GM21360 (cell line): ENCODE data around the gene BAIAP2L1.

ENCODE experiments used
- ATAC-seq: cut with Tn5 transposase; IDR thresholded peaks from one replicate; pipeline ENCODE4 v1.9.1; 2021; ENCODE audit warnings: mild to moderate bottlenecking, moderate library complexity; ENCODE audit not compliant: unreplicated experiment

BAIAP2L1 gene

DNA sequence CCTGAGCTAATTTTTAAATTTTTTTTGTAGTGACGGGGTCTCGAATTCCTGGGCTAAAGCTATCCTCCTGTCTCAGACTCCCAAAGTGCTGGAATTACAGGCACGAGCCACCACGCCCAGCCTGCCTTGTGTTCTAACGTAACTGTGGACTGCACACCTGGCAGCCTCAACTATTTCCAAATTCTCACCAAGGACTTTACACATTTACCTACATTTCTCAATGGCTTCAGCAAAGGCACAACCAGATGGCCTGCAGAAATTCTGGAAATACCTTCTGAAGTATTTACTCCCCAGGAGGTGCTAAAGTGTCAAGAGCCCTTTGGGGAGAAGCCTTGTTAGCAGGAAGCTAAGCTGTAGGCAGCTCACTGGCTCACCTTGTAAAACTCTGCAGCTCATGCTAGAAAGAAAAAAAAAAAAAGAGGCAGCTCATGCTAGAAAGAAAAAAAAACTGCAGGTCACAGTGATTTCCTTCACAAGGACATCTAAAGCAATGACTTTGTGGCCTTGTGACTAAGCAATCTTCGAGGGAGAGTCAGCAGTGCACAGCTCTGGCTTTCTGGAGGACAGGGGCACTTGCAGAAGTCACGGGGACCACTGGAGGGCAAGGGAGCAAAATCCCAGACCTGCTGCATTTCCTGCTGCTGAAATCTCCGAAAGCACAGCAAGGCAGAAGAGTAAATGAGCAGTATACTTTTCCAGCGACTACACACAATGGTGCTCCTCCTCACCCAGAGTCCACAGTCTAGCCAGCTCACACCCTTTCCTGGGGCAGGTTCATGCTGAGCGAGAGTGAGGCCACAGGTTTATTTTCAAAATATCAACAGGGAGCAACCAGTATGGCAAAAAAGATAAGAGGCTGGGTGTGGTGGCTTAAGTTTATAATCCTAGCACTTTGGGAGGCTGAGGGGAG lies 40.4 kb downstream of the BAIAP2L1 start:
- no peak for ATAC-seq

DNA sequence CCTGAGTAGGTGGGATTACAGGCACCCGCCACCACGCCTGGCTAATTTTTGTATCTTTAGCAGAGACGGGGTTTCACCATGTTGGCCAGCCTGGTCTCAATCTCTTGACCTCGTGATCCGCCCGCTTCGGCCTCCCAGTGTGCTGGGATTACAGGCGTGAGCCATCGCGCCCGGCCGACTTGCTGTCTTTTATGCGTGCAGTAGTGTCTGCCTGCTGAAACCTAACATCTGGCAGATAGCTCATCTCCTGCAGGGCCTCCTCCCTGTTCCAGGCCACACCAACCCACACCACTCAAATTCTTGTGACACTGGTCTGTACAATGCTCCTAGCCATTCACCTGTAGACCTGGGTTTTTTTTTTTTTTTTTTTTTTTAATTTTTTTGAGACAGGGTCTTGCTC lies 41.5 kb downstream of the BAIAP2L1 start:
- ATAC-seq = no peak

DNA sequence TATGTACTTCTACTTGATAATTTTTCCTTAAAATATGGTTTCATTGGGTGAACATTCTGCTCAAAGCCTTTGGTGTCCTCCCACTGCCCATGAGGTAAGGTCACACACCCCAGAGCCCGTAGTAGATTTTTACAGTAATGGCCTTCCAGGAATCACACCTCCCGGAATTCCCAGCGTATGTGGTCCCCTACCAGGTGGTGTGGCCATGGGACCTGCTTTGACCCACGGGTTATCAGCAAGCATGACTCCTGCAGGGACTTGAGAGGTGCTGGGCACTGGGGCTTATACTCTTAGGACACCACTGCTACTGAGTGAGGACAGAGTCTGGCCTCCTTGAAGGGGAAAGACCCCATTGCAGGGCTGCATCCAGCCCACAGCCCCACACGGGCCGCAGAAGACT lies 42.2 kb downstream of the BAIAP2L1 start:
- ATAC-seq = no peak

DNA sequence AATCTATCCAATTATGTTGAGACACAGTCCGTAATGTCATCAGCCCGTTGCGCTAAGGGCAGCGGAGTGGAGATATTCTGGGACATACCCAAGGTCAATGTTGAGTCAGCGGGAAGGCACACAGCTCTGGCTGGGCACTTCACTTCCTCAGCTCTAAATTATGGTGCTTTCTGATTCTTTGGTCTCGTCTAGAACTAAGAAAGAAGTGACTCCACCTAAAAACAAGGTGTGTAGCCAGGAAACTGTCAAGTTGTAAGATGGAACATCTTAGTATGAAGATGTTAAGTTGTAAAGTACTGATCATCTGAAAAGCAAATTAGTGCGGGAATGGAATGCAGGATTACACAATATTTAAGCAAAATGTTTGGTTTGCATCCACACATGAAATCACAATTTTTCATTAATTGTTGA lies 43.1 kb downstream of the BAIAP2L1 start:
- ATAC-seq = no peak

DNA sequence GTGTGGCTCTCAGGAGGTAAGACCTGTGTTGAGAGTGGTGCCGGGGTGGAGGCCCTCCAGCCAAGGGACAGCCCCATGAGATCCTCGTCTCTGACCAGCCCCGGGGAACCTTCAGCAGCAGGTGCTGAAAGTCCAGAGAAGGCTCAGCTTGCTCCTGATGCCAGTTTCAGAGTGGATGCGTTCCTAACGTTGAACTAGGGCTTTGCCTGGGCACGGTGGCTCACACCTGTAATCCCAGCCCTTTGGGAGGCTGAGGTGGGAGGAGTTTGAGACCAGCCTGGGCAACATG lies 45.7 kb downstream of the BAIAP2L1 start:
- no peak for ATAC-seq

DNA sequence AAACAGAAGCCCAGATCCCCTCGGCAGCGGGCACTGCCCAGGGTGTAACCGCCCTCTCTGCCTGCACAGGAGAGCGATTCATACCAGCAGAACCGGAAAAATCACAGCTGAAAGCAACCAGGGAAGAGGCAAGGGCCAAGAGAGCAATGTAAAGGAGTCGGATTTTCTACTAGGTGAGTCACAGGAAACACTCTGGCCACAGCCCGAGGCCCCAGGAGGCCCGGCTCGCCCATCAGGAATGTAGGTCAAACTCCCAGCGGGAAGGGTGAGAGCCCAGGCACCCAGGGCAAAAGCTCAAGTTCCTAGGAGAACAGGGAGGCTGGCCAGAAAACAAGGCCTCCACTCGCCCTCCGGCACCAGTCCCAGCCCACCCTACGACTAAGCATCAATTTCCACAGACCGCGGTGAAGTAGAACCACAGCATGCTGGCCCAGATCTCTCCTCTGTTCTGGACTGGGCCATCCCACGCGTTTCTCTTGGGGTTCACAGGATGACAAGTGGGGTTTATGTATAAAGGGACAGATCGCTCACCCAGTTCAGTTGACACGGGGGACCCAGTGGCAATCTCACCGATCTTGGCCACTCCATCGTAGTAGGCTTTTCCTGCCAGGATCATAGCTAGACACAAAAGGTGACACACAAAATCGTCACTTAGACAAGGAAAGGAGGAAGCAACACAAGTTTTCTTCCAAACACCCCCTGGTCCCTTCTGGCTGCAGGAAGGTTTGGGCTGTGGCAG lies 46.2 kb downstream of the BAIAP2L1 start:
- ATAC-seq = no peak

DNA sequence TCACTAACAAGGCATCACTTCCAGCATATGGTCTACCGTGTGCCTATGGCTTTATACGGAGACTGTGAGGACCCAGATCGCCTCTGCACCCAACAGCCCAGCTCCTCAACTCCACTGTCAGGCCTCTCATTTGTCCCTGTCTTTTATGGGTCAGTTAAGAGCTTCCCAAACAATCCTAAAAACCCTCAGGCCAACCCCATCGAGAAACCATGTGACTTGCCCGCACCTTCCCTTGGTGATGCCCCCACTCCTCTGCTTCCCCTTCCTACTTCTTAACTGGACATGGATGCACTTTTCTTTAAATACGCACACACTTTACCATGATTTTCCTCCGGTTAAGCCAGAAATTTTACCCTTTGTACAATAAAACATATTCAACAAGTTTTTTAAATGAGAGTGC lies 46.8 kb downstream of the BAIAP2L1 start:
- ATAC-seq = no peak

DNA sequence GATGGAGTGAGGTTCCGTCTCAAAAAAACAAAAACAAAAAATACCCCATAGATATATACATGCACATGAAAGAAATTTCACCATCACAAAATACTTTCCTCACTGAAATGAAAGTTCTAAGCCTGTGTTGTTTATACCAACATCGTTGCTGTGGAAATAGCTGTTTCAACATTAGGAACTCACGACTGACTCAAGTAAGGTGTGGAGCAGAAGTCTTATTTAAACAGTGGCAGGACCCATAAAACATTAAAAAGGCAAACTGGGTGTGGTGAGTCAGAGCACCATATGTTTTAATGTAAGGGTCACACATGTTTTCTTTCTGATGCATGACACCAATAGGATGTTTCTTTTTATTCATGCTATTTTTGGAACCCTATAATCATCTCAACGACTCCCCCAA lies 48.3 kb downstream of the BAIAP2L1 start:
- no peak for ATAC-seq

DNA sequence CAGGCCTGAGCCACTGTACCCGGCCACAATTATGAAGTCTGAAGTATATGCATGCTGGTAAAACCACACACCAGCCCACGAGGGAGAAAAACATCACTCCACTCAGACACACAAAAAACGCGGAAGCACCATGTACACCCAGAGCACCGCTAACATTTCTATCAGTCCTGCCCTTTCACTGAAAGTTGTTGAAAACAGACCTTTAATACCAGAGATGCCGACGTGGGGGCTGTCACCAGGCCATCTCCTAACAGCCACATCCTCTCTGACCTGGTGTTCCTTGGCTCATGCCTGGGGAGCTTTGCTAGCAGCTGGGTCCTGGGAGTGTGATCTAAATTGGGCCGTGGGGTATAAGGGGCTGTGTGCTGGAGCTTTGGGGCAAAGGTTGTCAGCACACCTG lies 49.8 kb downstream of the BAIAP2L1 start:
- ATAC-seq = no peak

DNA sequence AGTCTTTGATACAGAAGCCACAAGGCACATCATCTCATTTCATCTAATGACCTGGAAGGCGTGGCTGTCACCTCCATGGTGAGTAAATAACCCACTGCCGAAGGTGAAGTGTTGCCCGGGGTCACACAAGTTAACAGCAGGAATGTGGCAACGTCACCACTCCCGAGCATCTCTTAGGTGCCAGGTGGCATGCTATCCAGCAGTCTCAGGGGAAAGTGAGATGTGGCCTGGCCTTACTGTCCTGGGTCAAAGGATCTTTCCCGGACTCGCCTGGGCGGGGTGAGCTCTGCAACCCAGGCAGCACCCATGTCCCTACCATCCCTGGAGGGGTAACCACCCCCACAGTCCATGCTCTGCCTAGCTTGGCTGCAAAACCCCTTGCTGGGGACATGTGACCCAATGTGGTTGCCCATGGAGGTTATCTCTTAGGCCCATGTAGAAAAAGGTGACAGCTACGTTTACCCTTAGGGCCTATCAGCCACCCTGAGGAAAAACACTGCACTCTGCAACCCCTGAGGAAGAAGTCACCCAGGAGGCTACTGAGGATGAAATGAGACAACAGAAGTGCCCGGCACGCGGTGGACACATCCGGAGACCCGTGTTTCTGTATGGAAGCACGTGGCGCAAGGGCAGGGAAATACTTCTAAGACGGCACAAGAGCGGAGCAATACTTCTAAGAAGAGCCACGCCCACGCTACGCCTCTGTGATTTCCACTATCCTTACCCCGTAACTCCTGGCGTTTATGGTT lies 52.0 kb downstream of the BAIAP2L1 start:
- no peak for ATAC-seq

DNA sequence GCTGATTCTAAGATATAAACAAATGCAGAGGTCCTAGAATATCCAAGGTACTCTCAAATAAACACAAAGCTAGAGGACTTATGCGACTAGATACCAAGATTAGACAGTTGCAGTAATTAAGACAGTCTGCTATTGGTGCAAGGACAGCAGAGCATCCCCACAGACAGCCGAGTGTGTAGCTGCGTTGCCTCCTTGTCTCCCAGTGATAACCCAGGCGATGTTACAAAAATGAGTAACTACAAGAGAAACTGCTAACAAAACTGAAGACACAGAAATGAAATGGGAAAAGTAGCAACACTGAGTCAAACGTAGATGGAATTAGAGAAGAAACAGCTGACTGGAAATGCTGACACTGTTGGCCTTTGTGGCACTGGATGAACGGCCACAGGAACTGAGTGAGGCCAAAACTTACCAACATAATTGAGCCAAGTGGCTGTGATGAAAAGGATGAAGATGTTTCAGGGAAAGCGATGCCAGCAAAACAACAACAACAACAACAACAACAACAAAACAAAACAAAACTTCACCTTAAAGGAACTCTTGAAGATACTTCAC lies 54.3 kb downstream of the BAIAP2L1 start:
- ATAC-seq = no peak

DNA sequence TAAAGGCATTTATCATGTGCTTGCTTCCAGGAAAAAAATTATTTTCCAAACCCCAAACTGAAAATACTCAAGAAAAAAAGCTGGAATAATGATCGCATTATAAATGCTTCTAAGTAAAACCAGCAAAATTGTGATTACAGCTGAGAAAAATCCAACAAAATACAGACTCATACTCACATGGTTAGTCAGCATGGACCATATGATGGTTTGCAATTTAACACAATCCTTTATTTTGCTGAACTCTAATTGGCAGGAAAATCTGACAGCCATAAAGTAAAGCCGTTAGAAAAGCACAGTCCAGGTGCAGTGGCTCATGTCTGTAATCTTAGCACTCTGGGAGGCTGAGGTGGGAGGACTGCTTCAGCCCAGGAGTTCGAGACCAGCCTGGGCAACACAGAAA lies 59.8 kb downstream of the BAIAP2L1 start:
- ATAC-seq = no peak

DNA sequence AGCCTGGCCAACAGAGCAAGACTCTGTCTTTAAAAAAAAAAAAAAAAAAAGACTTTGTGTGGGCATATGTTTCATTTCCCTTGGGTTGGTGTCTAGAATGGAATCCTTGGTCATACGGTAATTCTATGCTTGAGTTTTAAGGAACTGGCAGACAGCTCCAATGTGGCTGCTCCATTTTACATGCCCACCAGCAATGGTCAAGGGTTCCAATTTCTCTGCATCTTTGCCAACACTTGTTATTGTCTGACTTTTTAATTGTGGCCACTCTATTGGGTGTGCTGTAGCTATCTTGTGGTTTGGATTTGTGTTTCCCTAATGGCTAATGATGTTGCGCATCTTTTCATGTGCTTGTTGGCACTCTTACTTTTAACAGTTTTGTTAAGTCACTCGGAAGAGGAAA lies 61.8 kb downstream of the BAIAP2L1 start:
- no peak for ATAC-seq

DNA sequence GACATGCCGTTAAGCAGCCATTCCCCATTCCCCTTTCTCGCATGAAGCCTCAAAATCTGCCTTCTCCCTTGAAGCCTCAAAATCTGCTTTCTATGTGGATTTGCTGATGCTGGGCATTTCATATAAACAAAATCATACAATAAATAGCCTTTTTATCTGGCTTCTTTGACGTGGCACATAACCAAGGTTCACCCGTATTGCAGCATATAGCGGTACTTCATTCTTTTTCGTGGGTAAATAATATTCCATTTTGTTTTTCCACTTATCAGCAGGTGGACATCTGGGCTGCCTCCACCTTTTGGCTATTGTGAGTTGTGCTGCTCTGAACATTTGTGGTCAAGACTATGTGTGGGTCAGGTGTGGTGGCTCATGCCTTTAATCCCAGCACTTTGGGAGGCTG lies 62.4 kb downstream of the BAIAP2L1 start:
- ATAC-seq = no peak

DNA sequence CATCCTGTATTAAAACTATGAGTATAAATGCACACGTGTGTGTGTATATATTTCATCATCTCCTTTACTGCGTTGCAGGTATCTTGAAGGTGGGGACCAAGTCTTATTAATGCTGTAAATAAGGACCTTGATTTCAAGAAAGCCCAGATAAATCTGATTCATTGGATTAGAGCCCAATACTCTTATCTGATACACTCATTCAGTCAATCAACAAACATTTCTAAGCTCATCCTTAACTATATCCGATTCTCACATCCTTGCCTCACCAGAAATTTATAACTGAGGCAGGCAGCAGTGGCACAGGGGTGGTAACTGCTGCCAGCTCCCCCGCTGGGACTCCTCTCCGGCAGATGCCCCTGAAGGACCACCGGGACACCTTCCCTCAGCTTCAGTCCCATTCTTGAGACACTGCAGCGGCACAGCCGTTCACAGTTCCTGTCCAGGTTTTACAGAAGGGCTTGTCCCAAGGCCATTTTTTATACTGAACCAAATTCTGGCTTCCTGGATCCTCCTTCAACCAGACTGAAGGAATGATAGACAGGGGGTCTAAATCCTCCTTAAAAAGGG lies 65.4 kb downstream of the BAIAP2L1 start:
- no peak for ATAC-seq

DNA sequence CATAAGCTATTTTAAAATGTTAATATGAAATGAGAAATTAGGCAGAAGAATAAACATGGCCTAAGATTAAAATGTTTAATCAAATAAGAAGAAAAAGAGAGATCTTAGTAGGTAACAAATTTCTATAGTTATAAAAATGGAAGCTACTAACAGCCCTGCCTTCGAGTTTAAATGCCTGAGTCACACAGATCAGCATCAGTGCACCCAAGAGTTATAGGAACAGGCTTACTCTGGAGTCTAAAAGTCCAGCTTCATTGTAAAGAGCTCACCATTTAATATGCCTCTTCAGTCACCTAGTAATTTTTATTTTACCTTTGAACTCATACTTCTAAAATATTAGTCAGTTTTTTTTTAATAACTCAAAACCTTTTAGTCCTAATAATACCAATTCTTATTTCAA lies 66.8 kb downstream of the BAIAP2L1 start:
- no peak for ATAC-seq

DNA sequence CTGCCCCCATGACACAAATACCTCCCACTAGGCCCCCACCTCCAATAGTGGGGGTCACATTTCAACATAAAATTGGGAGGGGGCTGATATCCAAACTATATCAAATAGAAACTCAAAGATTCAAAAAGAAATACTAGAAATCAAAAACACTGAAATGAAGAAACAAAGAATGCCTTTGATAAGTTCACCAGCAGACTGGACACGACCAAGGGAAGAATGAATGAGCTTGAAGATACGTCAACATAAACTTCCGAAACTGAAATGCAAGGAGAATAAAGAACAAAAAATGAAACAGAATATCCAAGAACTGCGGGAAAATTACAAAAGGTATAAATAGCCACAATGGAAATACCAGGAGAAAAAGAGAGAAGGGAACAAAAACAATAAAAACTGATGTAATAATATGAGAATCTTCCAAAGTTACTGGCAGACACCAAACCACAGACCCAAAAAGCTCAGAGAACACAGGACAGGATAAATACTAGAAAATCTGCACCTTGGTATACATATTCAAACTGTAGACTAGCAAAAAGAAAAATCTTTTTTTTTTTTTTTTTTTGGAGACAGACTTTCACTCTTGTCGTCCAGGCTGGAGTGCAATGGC lies 69.9 kb downstream of the BAIAP2L1 start:
- no peak for ATAC-seq

DNA sequence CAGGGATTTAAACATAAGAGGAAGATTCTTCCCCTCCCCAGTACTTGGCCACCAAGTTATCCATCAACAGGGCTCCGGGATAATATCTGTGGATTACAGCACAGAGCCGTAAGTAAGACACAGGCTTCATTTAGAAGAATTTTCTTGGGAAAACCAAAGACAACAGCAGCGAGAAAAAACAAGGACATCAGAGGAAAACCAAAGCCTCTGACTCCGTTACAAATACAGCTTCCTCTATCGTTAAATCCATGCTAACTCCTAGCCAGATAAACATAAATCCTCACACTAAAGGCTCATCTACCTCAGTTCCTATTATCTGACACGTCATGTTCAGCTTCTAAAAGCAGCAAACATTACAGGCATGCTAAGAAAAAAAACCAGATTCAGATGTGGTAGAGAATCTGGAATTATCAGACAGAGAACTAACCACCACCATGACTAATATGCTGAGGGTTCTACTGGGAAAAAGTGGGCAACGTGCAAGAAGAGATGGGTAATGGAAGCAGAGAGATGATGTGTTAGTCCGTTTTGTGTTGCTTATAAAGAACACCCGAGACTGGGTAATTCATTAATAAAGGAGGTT lies 71.0 kb downstream of the BAIAP2L1 start:
- no peak for ATAC-seq

DNA sequence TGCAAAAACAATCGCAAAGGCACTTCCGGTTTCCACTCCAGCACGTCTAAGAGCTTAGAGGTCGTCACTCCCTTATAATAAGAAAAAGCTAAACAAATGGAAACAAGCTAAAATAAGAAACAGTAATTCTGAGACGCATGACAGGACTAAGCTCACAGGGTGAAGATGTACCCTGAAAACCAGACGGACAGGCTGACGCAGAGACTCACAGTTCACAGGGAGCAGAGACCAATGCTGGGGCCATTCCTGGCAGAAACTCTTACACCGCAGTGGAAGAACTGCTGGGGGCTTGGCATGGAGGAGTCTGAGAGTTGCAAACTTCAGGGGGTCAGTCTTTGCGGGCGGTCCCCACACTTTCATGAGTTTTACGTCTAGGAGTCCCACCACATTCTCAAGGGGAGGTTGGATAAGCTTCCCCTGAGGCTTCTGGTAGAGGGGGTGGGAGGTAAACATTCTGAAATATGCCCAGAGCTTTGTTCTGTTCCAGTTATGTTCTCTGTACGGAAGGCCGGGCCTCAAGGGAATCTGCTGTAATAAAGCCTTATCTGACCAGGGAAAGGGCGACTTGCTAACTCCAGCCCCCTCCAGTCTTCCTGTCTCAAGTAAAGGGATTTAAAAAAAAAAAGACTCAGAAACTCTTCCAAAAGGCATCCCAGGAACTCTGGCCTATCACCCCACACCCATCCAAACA lies 71.6 kb downstream of the BAIAP2L1 start:
- no peak for ATAC-seq

DNA sequence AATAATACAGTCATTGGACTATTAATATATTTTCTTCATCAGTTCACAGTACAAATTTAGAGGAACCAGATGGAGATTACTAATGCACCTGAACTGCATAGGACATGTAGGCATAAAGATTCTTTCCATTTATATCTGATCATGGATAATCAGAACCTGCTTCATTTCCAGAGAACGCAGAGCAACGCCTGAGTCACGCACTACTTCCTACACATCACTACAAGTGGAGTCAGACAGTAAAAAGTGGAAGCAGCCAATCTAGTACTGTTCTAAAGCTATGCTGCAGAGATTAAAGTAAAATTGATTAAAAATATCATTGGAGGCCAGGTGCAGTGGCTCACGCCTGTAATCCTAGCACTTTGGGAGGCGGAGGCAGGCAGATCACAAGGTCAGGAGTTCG lies 76.1 kb downstream of the BAIAP2L1 start:
- no peak for ATAC-seq
